B cell (primary cell): Measurements from ENCODE around the gene FGD4. TPM values are rescaled to one million over a fixed set of nuclear protein-coding genes. Genes with fewer than 3 reads are reported as not detected.

Experiments used
- ATAC-seq: fragments of 200-7000 bp; cut with Tn5 transposase; one replicate; pipeline ENCODE4 v1.10.0; 2021; ENCODE audit warnings: low read depth, mild to moderate bottlenecking, moderate number of reproducible peaks, moderate library complexity
- CTCF ChIA-PET: fragments of 350-600 bp; sonication (Branson Sonifier 250); formaldehyde crosslinking; loops from one replicate; lab custom pipeline; 2021; ENCODE audit warnings: antibody characterized with exemption, inconsistent platforms; lab: Charles Lee
- POLR2A ChIA-PET: fragments of 350-600 bp; sonication (Branson Sonifier 250); formaldehyde crosslinking; loops from one replicate; lab custom pipeline; 2021; ENCODE audit warnings: antibody characterized with exemption; lab: Charles Lee
- DNase-seq: peaks from one replicate; pipeline ENCODE4 v3.0.0; 2013
- H2AFZ ChIP-seq: 2 replicates; pipeline ENCODE4 v1.6.1; 2012; ENCODE audit warnings: mild to moderate bottlenecking, low read depth, low read length; ENCODE audit not compliant: insufficient read depth, poor library complexity, severe bottlenecking
- H3K27ac ChIP-seq, 2 donors: 1 replicate in 1 of 2; 2 replicates in 1 of 2; pipeline ENCODE4 v1.5.1; 2012 to 2013; ENCODE audit warnings: low read length in 2 of 2, mild to moderate bottlenecking in 2 of 2, moderate library complexity in 1 of 2
- H3K27me3 ChIP-seq, 4 experiments: fragments of 200-600 bp in 1 of 4; sonication (generic) in 1 of 4; replicated peaks in 1 of 4; 1 replicate in 2 of 4; 2 replicates in 2 of 4; pipeline versions ENCODE4 v1.6.1 to v1.7.0; 2013 to 2016; ENCODE audit warnings: low read length in 3 of 4, mild to moderate bottlenecking in 2 of 4, mixed read lengths in 1 of 4, moderate library complexity in 1 of 4; ENCODE audit not compliant: insufficient read depth in 4 of 4, control insufficient read depth in 3 of 4; ENCODE audit errors: control extremely low read depth in 1 of 4
- H3K36me3 ChIP-seq, 2 experiments: replicated peaks in 1 of 2; 1 replicate in 1 of 2; 2 replicates in 1 of 2; pipeline versions ENCODE4 v1.6.1 to v1.7.1; 2013; ENCODE audit warnings: low read length in 1 of 2; ENCODE audit not compliant: insufficient read depth in 2 of 2, control insufficient read depth in 1 of 2; ENCODE audit errors: control extremely low read depth in 1 of 2, extremely low read depth in 1 of 2
- H3K4me1 ChIP-seq, 2 donors: fragments of 200-600 bp in 1 of 2; sonication (generic) in 1 of 2; 1 replicate in 1 of 2; 2 replicates in 1 of 2; pipeline versions ENCODE4 v1.5.1 to v1.6.1; 2013 to 2017; ENCODE audit warnings: low read length in 2 of 2; ENCODE audit not compliant: control insufficient read depth in 2 of 2, insufficient read depth in 2 of 2
- H3K4me2 ChIP-seq: replicated peaks from 2 replicates; pipeline ENCODE3; 2012; ENCODE audit warnings: mild to moderate bottlenecking, low read depth, low read length; ENCODE audit not compliant: poor library complexity, severe bottlenecking
- H3K4me3 ChIP-seq, 5 experiments: fragments of 200-600 bp in 1 of 5; sonication (generic) in 1 of 5; 1 replicate in 3 of 5; 2 replicates in 2 of 5; pipeline versions ENCODE4 v1.5.1 to v1.7.0; 2011 to 2016; ENCODE audit warnings: low read length in 4 of 5, mild to moderate bottlenecking in 4 of 5, low read depth in 2 of 5, control low read depth in 1 of 5, moderate library complexity in 1 of 5; ENCODE audit not compliant: insufficient read depth in 1 of 5; ENCODE audit errors: control extremely low read depth in 1 of 5, extremely low read depth in 1 of 5
- H3K79me2 ChIP-seq: fragments of 200-600 bp; sonication (generic); one replicate; pipeline ENCODE4 v1.6.0; 2016; ENCODE audit warnings: low read length; ENCODE audit not compliant: control insufficient read depth, insufficient read depth
- H3K9ac ChIP-seq: fragments of 200-600 bp; sonication (generic); 2 replicates; pipeline ENCODE4 v1.6.1; 2017; ENCODE audit warnings: mild to moderate bottlenecking, low read length, moderate library complexity
- H3K9me3 ChIP-seq, 3 donors: one replicate each; pipeline versions ENCODE4 v1.6.1 to v1.7.1; 2013; ENCODE audit warnings: low read length in 2 of 3; ENCODE audit not compliant: control insufficient read depth in 2 of 3, insufficient read depth in 1 of 3; ENCODE audit errors: control extremely low read depth in 1 of 3
- H4K20me1 ChIP-seq: 2 replicates; pipeline ENCODE4 v1.6.0; 2012; ENCODE audit warnings: mild to moderate bottlenecking, low read length; ENCODE audit not compliant: insufficient read depth, control insufficient read depth, poor library complexity, severe bottlenecking
- H3K27ac Mint-ChIP-seq: one replicate; pipeline ENCODE4 v1.8.0; 2021; ENCODE audit warnings: mixed read lengths
- H3K27me3 Mint-ChIP-seq: one replicate; pipeline ENCODE4 v1.8.0; 2021; ENCODE audit warnings: mixed read lengths
- H3K4me1 Mint-ChIP-seq: one replicate; pipeline ENCODE4 v1.8.0; 2021; ENCODE audit warnings: mixed read lengths
- H3K4me3 Mint-ChIP-seq: one replicate; pipeline ENCODE4 v1.8.0; 2021; ENCODE audit warnings: mixed read lengths
- H3K9me3 Mint-ChIP-seq: one replicate; pipeline ENCODE4 v1.8.0; 2022; ENCODE audit warnings: mixed read lengths; ENCODE audit not compliant: insufficient read depth
- CTCF ChIP-seq: fragments of 200-600 bp; IDR thresholded peaks from one replicate; pipeline ENCODE4 v1.8.0; 2022; ENCODE audit warnings: antibody characterized with exemption, mild to moderate bottlenecking
- EZH2 ChIP-seq: IDR thresholded peaks from 2 replicates; pipeline ENCODE4 v1.6.1; 2012; ENCODE audit warnings: borderline replicate concordance, low read depth, mild to moderate bottlenecking, moderate library complexity, low read length; ENCODE audit not compliant: insufficient read depth, poor library complexity, severe bottlenecking
- WGBS: methylation state at CpG from one replicate; pipeline ENCODE4 v1.1.5; 2013; ENCODE audit warnings: missing lambda C conversion rate; ENCODE audit not compliant: insufficient coverage; 5-methylcytosine and 5-hydroxymethylcytosine counted together
- intact Hi-C: fragments of 100-400 bp; cut with micrococcal nuclease; formaldehyde crosslinking; loops from one replicate; pipeline ENCODE4 v1.10.0; 2022
- polyA plus RNA-seq: library from polyadenylated mRNA; depleted of rRNA; stranded (reverse); fragments of >200 nt; gene quantifications from 2 replicates; pipeline ENCODE4 v1.2.3, GENCODE V29; 2012
- total RNA-seq, 2 donors: library from RNA; stranded (reverse); fragments of 120-200 nt in 1 of 2; gene quantifications; 1 replicate in 1 of 2; 2 replicates in 1 of 2; pipeline versions ENCODE4 v1.2.3 to v1.2.4, GENCODE V29; 2013 to 2022

Gene FGD4
- total and polyA plus RNA-seq, 2 donors (not counting 1 experiment from before 2014, with no cell fraction given): 2.1 to 2.8 TPM

- Histone ChIP-seq H3K4me3 (no peak overlapping the region), H3K27ac (no peak overlapping the region), H3K9ac (no peak overlapping the region), H3K79me2 (no peaks in the 10 kb centered on the region), H3K4me1 (peaks cover 4 to 5% of the 10 kb centered on the region in 2 donors), H4K20me1 (no peaks in the 10 kb centered on the region), H3K4me2 (no peak overlapping the region), H3K36me3 (no peaks in the 10 kb centered on the region), H3K9me3 (peaks cover 0 to 2% (median 0%) of the 10 kb centered on the region in 3 donors), H2AFZ (no peak overlapping the region), H3K27me3 (no peaks in the 10 kb centered on the region)
- Mint-ChIP-seq H3K4me1 (peaks cover 8% of the 10 kb centered on the region), H3K27me3 (no peaks in the 10 kb centered on the region), H3K4me3 (no peak overlapping the region), H3K27ac (no peak overlapping the region), H3K9me3 (no peaks in the 10 kb centered on the region)
- intact Hi-C loops: no loop called here
- no CpG with 5 or more reads among the region's 1 CpG for WGBS
- TF ChIP-seq EZH2 (no peak), CTCF (no peak)
- ATAC-seq (no peak), DNase-seq (no peak)
- POLR2A ChIA-PET: no interaction called here
- CTCF ChIA-PET: no interaction called here
These were observed 115.9 kb downstream of the FGD4 start for GRCh38 chr12:32515137-32515873.

DNA sequence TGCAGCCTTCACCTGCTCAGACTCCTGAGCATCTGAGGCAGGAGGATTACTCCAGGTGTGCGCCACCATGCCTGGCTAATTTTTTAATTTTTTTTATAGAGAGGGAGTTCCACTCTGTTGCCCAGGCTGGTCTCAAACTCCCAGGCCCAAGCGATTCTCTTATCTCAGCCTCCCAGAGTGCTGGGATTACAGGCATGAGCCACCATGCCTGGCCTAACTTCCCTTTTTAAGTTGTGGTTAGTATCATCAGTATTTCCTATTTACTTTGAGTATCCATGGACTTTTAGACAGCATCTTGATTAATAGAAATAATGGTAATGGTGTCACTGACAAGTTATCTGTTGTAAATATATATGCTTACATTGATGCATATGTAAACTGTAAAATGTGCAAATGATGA lies 116.9 kb downstream of the FGD4 start:
- intact Hi-C loops: no loop called here
- no peak overlapping the region for H3K4me2 ChIP-seq
- ATAC-seq (peak; percentile 24), DNase-seq (no peak)
- peaks cover 4 to 7% of the 10 kb centered on the region in 2 donors for H3K4me1 ChIP-seq
- no peaks in the 10 kb centered on the region for H4K20me1 ChIP-seq
- Mint-ChIP-seq H3K9me3 (no peaks in the 10 kb centered on the region), H3K27ac (no peak overlapping the region), H3K4me3 (no peak overlapping the region), H3K27me3 (no peaks in the 10 kb centered on the region), H3K4me1 (peaks cover 12% of the 10 kb centered on the region)
- peaks cover 0 to 2% (median 0%) of the 10 kb centered on the region in 3 donors for H3K9me3 ChIP-seq
- TF ChIP-seq EZH2: no peak
- no peak for TF ChIP-seq CTCF
- no peak overlapping the region for H2AFZ ChIP-seq
- H3K79me2 ChIP-seq: no peaks in the 10 kb centered on the region
- no peak overlapping the region for H3K9ac ChIP-seq
- WGBS: 67% methylated on average over 1 of the region's 2 CpGs
- H3K4me3 ChIP-seq: no peak overlapping the region
- no peaks in the 10 kb centered on the region for H3K27me3 ChIP-seq
- no peaks in the 10 kb centered on the region for H3K36me3 ChIP-seq
- no peak overlapping the region for H3K27ac ChIP-seq
- ChIA-PET CTCF (no interaction called here), POLR2A (no interaction called here)
